ENCODE data around the gene LBX2. TPM values are rescaled to one million over a fixed set of nuclear protein-coding genes. Genes with fewer than 3 reads are reported as not detected.
"Not testable (repeated sequence)": the region's sequence is repeated elsewhere in the genome, so short reads cannot be mapped to it uniquely, and the experiment has no call there.

Gene LBX2
- total and polyA plus RNA-seq, 4 experiments from 2014 or later: 0.23 to 0.30 TPM; not detected in 2

GRCh38 chr2:74472945-74473258 lies 26.5 kb downstream of the LBX2 start:
- no peak for DNase-seq
- intact Hi-C loops (cut with micrococcal nuclease): loop anchor here (1.0 kb wide), 3 partner anchors 10 to 56 kb away; partner anchors contain the start of genes AUP1, HTRA2, TTC31 and WBP1
- POLR2A ChIA-PET (ENCODE audit: partially characterized antibody): interaction anchor here (0.7 to 14.3 kb wide), 21 partner anchors 8 to 736 kb away, joined by 3 to 516 read pairs (median 4); partner anchors contain the start of genes AUP1, C2orf81, CCDC142 and DQX1

DNA sequence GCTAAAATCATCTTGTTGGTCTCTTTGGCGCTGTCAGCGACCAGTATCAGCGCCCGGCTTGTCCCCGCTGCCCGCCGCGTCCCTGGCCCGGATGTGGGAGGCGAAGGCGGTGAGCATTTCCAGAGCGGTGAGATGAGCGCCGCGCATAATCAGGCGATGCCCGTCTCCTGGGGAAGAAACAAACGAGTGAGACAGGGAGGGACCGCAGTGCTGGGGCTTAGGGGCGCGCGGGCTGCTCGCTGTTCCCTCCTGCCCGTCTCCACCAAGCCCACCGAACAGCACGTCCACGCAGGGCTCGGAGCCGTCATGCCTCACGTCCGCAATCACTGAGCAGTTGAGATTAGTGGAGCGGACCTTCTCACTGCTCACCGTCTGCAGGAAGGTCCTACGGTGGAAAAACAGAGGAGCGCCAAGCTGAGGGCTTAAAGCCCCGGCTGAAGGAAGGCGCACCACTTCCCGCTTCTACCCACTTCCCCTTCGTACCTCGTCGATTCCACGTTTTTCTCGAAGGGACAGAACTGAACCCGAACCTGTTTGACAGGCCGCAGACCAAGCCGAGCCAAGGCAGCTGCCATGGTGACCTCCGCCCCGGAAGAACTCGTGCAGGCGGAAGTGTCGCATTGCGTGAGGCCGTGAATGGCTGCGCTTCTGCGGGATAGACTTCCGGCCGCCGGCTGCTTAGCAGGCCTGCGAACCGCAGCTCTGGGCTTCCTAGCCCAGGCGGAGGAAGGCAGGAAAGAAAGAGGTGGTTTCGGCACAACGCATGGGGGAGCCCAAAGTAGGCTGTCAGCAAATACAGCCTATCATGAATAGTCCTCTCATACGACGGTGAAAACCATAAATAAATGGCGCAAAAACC lies 27.1 kb downstream of the LBX2 start, which contains the start of gene MRPL53:
Gene MRPL53, minus strand, starts transcription at position 595 of the 859 bp plus-strand sequence. Its CDS starts 20 bp downstream, at position 575.
- H3K27me3 Mint-ChIP-seq: no peaks in the 10 kb centered on the region
- no peaks in the 10 kb centered on the region for H3K27me3 ChIP-seq (ENCODE audit: insufficient read depth, low read length)
- peaks cover 0 to 7% (median 0%) of the 10 kb centered on the region in 8 donors for H3K9me3 Mint-ChIP-seq
- H3K4me3 Mint-ChIP-seq: peak within 1 kb of the TSS; percentile 96 to 99 (median 98)
- intact Hi-C loops (cut with micrococcal nuclease): loop anchor here (1.0 kb wide), 3 partner anchors 11 to 57 kb away; partner anchors contain the start of genes AUP1, HTRA2, TTC31 and WBP1
- ChIA-PET POLR2A (ENCODE audit: partially characterized antibody) (interaction anchor here (0.7 to 14.3 kb wide), 22 partner anchors 8 to 735 kb away, joined by 3 to 516 read pairs (median 4); partner anchors contain the start of genes AUP1, C2orf81, CCDC142 and DQX1), CTCF (ENCODE audit: partially characterized antibody) (interaction anchor here (0.7 to 3.1 kb wide), 9 partner anchors 8 to 138 kb away, joined by 3 to 32 read pairs (median 4); partner anchors contain the start of genes CCDC142, INO80B, PCGF1 and TTC31)
- peaks cover 16% of the 10 kb centered on the region for H3K36me3 ChIP-seq (ENCODE audit: insufficient read depth, low read length)
- H3K4me3 ChIP-seq (ENCODE audit: low read length in 2 of 2): peak within 1 kb of the TSS; percentile 67 to 84
- peak within 1 kb of the TSS; percentile 97 to 100 (median 99) for H3K27ac Mint-ChIP-seq
- H3K27ac ChIP-seq (ENCODE audit: low read depth, low read length): peak within 1 kb of the TSS; percentile 88
- DNase-seq: peak; percentile 95 to 96 (median 95)
- H3K36me3 Mint-ChIP-seq: peaks cover 20 to 37% of the 10 kb centered on the region in 2 donors
- peaks cover 9 to 40% (median 21%) of the 10 kb centered on the region in 4 donors for H3K4me1 Mint-ChIP-seq
- peaks cover 20% of the 10 kb centered on the region for H3K4me1 ChIP-seq (ENCODE audit: insufficient read depth, low read length)
- no peaks in the 10 kb centered on the region for H3K9me3 ChIP-seq (ENCODE audit: control insufficient read depth in 1 of 2, low read length in 2 of 2)

More at GRCh38 chr2:74472945-74473258, 26.5 kb downstream of the LBX2 start:
- CTCF ChIA-PET (ENCODE audit: partially characterized antibody): interaction anchor here (0.7 to 3.1 kb wide), 8 partner anchors 9 to 138 kb away, joined by 3 to 32 read pairs (median 6); partner anchors contain the start of genes CCDC142, INO80B, TTC31 and WBP1
- Mint-ChIP-seq H3K9me3 (peaks cover 0 to 7% (median 0%) of the 10 kb centered on the region in 8 donors), H3K27me3 (no peaks in the 10 kb centered on the region), H3K4me3 (peak overlapping the region; percentile 96 to 99 (median 98)), H3K27ac (peak overlapping the region; percentile 97 to 100 (median 99)), H3K4me1 (peaks cover 12 to 40% (median 22%) of the 10 kb centered on the region in 4 donors), H3K36me3 (peaks cover 20 to 41% of the 10 kb centered on the region in 2 donors)
- Histone ChIP-seq H3K4me3 (ENCODE audit: low read length in 2 of 2) (peak overlapping the region; percentile 67 to 84), H3K9me3 (ENCODE audit: control insufficient read depth in 1 of 2, low read length in 2 of 2) (no peaks in the 10 kb centered on the region), H3K27me3 (ENCODE audit: insufficient read depth, low read length) (no peaks in the 10 kb centered on the region), H3K27ac (ENCODE audit: low read depth, low read length) (peak overlapping the region; percentile 88), H3K4me1 (ENCODE audit: insufficient read depth, low read length) (peaks cover 20% of the 10 kb centered on the region), H3K36me3 (ENCODE audit: insufficient read depth, low read length) (peaks cover 19% of the 10 kb centered on the region)

GRCh38 chr2:74471332-74472065 lies 27.9 kb downstream of the LBX2 start:
- ChIA-PET CTCF (ENCODE audit: partially characterized antibody) (interaction anchor here (0.7 to 3.1 kb wide), 5 partner anchors 11 to 117 kb away, joined by 3 to 32 read pairs (median 3); partner anchors contain the start of genes CCDC142, PCGF1 and TTC31), POLR2A (ENCODE audit: partially characterized antibody) (interaction anchor here (0.7 to 14.3 kb wide), 13 partner anchors 9 to 734 kb away, joined by 3 to 516 read pairs (median 10); partner anchors contain the start of genes AUP1, C2orf81, CCDC142 and HTRA2)
- H3K36me3 Mint-ChIP-seq: peaks cover 20 to 34% of the 10 kb centered on the region in 2 donors
- DNase-seq: no peak
- Histone ChIP-seq H3K4me3 (ENCODE audit: low read length in 2 of 2) (peak overlapping the region; percentile 62 to 84), H3K27me3 (ENCODE audit: insufficient read depth, low read length) (no peaks in the 10 kb centered on the region), H3K9me3 (ENCODE audit: control insufficient read depth in 1 of 2, low read length in 2 of 2) (no peaks in the 10 kb centered on the region), H3K27ac (ENCODE audit: low read depth, low read length) (peak overlapping the region; percentile 88), H3K36me3 (ENCODE audit: insufficient read depth, low read length) (peaks cover 14% of the 10 kb centered on the region), H3K4me1 (ENCODE audit: insufficient read depth, low read length) (peaks cover 20% of the 10 kb centered on the region)
- H3K27ac Mint-ChIP-seq: peak overlapping the region; percentile 97 to 100 (median 99)
- intact Hi-C loops (cut with micrococcal nuclease): loop anchor here (1.0 kb wide), 3 partner anchors 12 to 58 kb away; partner anchors contain the start of genes AUP1, HTRA2, TTC31 and WBP1
- H3K4me1 Mint-ChIP-seq: peaks cover 9 to 40% (median 20%) of the 10 kb centered on the region in 4 donors
- no peaks in the 10 kb centered on the region for H3K27me3 Mint-ChIP-seq
- H3K4me3 Mint-ChIP-seq: peak overlapping the region; percentile 96 to 99 (median 98)
- H3K9me3 Mint-ChIP-seq: peaks cover 0 to 7% (median 0%) of the 10 kb centered on the region in 8 donors

DNA sequence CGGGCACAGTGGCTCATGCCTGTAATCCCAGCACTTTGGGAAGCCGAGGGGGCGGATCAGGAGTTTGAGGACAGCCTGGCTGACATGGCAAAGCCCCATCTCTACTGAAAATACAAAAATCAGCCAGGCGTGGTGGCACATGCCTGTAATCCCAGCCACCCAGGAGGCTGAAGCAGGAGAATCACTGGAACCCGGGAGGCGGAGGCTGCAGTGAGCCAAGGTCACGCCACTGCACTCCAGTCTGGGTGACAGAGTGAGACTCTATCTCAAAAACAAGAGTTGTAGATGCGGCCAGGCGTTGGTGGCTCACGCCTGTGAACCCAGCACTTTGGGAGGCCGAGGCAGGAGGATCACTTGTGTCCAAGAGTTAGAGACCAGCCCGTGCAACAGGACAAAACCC lies 28.7 kb downstream of the LBX2 start:
- H3K27ac ChIP-seq (ENCODE audit: low read depth, low read length); intact Hi-C loops (cut with micrococcal nuclease): not testable (repeated sequence)
- CTCF ChIA-PET (ENCODE audit: partially characterized antibody): interaction anchor here (0.8 to 3.1 kb wide), 2 partner anchors 11 to 12 kb away, joined by 3 to 32 read pairs; partner anchors contain the start of genes CCDC142 and TTC31

DNA sequence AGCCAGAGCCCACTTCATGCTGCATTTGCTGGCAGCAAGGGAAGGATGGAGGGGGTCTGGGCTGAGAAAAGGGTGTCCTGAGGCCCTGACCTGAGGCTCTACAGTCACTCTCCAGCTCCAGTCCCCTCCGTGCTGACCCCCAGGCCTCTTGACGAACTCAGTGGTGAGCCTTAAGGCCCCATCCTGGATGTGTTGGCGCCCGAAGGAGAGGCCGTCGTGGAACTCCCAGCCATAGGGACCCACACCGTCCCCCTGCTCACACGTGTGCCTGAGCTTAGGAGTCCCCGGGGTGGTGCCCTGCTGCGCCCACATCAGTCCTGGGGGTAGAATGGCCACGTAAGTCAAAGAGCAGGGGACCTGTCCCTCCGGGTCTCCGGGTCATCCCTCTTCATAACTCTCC lies 35.0 kb downstream of the LBX2 start:
- peak overlapping the region; percentile 77 to 98 (median 92) for H3K4me3 Mint-ChIP-seq
- H3K4me1 Mint-ChIP-seq: peaks cover 12 to 36% (median 26%) of the 10 kb centered on the region in 4 donors
- peaks cover 6 to 16% of the 10 kb centered on the region in 2 donors for H3K36me3 Mint-ChIP-seq
- Histone ChIP-seq H3K27me3 (ENCODE audit: insufficient read depth, low read length) (no peaks in the 10 kb centered on the region), H3K36me3 (ENCODE audit: insufficient read depth, low read length) (peaks cover 19% of the 10 kb centered on the region), H3K9me3 (ENCODE audit: control insufficient read depth in 1 of 2, low read length in 2 of 2) (no peaks in the 10 kb centered on the region), H3K4me3 (ENCODE audit: low read length in 2 of 2) (peak overlapping the region; percentile 52 to 88), H3K27ac (ENCODE audit: low read depth, low read length) (peak overlapping the region; percentile 90), H3K4me1 (ENCODE audit: insufficient read depth, low read length) (peaks cover 26% of the 10 kb centered on the region)
- intact Hi-C loops (cut with micrococcal nuclease): no loop called here
- ChIA-PET POLR2A (ENCODE audit: partially characterized antibody) (interaction anchor here (0.7 to 2.4 kb wide), 8 partner anchors 8 to 1230 kb away, joined by 3 to 26 read pairs (median 4); partner anchors contain the start of genes CCDC142, CCT7, INO80B and MRPL53), CTCF (ENCODE audit: partially characterized antibody) (interaction anchor here (1.6 to 2.0 kb wide), 3 partner anchors 8 to 18 kb away, joined by 4 to 5 read pairs (median 4); partner anchors contain the start of genes CCDC142, MRPL53 and TTC31)
- H3K27me3 Mint-ChIP-seq: no peaks in the 10 kb centered on the region
- DNase-seq: no peak
- H3K9me3 Mint-ChIP-seq: peaks cover 0 to 2% (median 0%) of the 10 kb centered on the region in 8 donors
- H3K27ac Mint-ChIP-seq: peak overlapping the region; percentile 74 to 99 (median 81)

More for the DNA sequence above, 28.7 kb downstream of the LBX2 start:
- H3K9me3 ChIP-seq (ENCODE audit: control insufficient read depth in 1 of 2, low read length in 2 of 2); H3K27me3 Mint-ChIP-seq; DNase-seq; H3K9me3 Mint-ChIP-seq; H3K4me3 ChIP-seq (ENCODE audit: low read length in 2 of 2); H3K27me3 ChIP-seq (ENCODE audit: insufficient read depth, low read length): not testable (repeated sequence)
- Mint-ChIP-seq H3K27ac (peak overlapping the region in 6 of 7 donors; percentile 64 to 92 (median 80)), H3K4me1 (peaks cover 12 to 43% (median 24%) of the 10 kb centered on the region in 4 donors), H3K4me3 (peak overlapping the region in 6 of 8 donors; percentile 20 to 77 (median 64)), H3K36me3 (peaks cover 17 to 34% of the 10 kb centered on the region in 2 donors)
- Histone ChIP-seq H3K36me3 (ENCODE audit: insufficient read depth, low read length) (peaks cover 12% of the 10 kb centered on the region), H3K4me1 (ENCODE audit: insufficient read depth, low read length) (peaks cover 26% of the 10 kb centered on the region)
- POLR2A ChIA-PET (ENCODE audit: partially characterized antibody): interaction anchor here (3.1 to 14.3 kb wide), 3 partner anchors 12 to 37 kb away, joined by 16 to 516 read pairs (median 119); partner anchors contain the start of genes CCDC142, INO80B, PCGF1 and TTC31

DNA sequence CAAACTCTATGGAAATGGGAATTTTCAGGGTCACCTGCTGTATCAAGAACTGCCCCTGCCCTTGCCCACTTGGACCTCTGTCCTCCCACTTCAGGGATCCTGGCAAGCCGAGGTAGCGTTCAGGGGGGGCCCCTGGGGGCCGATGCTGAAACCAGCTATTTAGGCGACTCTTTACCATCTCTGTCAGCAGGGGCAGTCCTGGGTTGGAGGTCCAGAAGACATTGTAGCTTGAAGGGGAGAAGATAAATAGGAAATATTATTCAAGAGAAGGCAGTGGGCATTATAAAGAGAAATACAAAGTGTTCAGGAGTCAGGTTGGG lies 36.7 kb downstream of the LBX2 start:
- no peaks in the 10 kb centered on the region for H3K9me3 ChIP-seq (ENCODE audit: control insufficient read depth in 1 of 2, low read length in 2 of 2)
- no peaks in the 10 kb centered on the region for H3K27me3 Mint-ChIP-seq
- ChIA-PET CTCF (ENCODE audit: partially characterized antibody) (no interaction called here), POLR2A (ENCODE audit: partially characterized antibody) (interaction anchor here (1.8 to 2.1 kb wide), 2 partner anchors 10 to 19 kb away, joined by 9 to 18 read pairs; partner anchors contain the start of gene MRPL53)
- H3K4me1 ChIP-seq (ENCODE audit: insufficient read depth, low read length): peaks cover 35% of the 10 kb centered on the region
- H3K27ac Mint-ChIP-seq: peak overlapping the region in 3 of 7 donors; percentile 8 to 86 (median 17)
- no peak overlapping the region for H3K27ac ChIP-seq (ENCODE audit: low read depth, low read length)
- H3K4me1 Mint-ChIP-seq: peaks cover 19 to 53% (median 38%) of the 10 kb centered on the region in 4 donors
- intact Hi-C loops (cut with micrococcal nuclease): no loop called here
- H3K27me3 ChIP-seq (ENCODE audit: insufficient read depth, low read length): no peaks in the 10 kb centered on the region
- no peak overlapping the region for H3K4me3 ChIP-seq (ENCODE audit: low read length in 2 of 2)
- H3K36me3 Mint-ChIP-seq: peaks cover 6 to 21% of the 10 kb centered on the region in 2 donors
- peaks cover 19% of the 10 kb centered on the region for H3K36me3 ChIP-seq (ENCODE audit: insufficient read depth, low read length)
- DNase-seq: no peak
- H3K4me3 Mint-ChIP-seq: peak overlapping the region in 5 of 8 donors; percentile 36 to 73 (median 54)
- H3K9me3 Mint-ChIP-seq: peaks cover 0 to 2% (median 0%) of the 10 kb centered on the region in 8 donors
